IPS-NIHi7 (cell line): ENCODE data around the gene CYB561D2.

ENCODE experiments used
- DNase-seq: peaks from one replicate; pipeline ENCODE4 v3.0.0; 2012; ENCODE audit warnings: mixed read lengths; ENCODE audit errors: extremely low spot score

CYB561D2 gene

GRCh38 chr3:50341996-50342650 lies 8.5 kb upstream of the CYB561D2 start:
- no peak for DNase-seq

DNA sequence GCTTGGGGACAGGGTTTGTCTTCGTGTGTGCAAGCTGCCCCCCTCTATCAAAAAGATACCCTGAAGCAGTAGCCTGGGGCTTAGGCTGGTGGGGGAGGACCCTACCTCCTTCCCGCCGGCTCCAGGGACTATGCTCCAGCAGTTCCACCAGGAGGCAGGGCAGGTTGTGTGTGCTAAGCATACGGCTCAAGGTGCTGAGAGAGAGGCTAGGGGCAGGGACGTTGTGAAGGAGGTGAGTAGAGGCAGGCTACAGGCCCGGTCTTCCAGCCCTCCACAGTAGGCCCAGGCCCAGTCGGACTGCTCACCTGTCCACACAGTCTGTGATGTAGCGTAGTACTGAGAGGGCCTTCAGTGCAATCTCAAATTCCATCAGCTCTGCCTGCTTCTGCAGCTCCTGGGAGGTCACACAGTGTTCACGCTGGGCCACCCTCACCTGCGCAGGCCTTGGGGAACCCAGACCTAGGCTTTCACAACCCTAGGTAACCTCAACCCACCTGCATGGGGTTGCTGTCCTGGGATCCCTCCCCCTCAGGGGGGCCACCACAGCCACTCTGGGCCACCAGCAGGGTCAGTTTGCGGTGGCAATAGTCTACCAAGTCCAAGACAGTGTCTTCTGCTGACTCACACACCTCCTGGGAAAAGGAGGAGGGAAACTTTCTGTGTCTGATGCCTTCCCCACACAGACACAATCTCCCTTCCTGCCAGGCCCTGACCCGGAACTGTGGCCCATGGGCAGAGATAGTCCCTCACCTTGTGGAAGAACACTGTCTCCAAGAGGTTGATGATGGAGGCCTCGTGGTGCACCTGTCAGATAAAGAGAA lies 7.6 kb upstream of the CYB561D2 start:
- peak; percentile 57 for DNase-seq

GRCh38 chr3:50345008-50345407 lies 5.7 kb upstream of the CYB561D2 start:
- no peak for DNase-seq

DNA sequence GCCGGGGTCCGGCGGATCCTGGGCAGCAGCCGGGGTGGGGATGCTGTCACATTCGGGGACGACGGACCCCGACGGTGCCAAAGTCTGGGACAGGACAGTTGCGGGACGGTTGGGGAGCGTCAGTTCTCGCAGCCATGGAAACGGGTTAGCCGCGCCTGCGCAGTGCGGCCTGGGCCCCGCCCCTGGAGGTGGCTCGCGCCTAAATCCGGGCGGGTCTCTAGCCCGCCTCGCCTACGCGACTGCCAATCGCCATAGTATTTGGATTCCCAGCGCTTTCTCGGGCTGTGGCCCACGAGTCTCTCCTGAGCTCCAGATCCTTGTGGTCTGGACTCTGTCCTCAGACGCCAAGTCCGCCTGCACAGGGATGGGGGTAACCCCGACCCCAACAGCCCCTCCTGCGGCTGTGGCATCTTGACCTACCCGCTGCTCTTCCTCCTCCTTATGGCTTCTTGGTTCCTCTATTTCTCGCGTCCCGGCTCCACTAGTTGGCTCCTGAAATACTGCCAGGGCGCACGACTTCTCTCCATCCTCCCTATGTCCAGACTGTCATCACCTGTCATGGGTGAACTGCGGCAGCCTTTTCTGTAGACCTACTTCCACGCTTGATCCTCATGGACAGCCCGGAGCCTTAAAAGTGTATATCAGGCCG lies 5.0 kb upstream of the CYB561D2 start, which contains the start of gene ZMYND10:
TSS of gene ZMYND10 (minus strand) at position 147 of the 649 bp plus-strand sequence. CDS start 153 bp downstream, outside the sequence.
- DNase-seq: peak; percentile 93

DNA sequence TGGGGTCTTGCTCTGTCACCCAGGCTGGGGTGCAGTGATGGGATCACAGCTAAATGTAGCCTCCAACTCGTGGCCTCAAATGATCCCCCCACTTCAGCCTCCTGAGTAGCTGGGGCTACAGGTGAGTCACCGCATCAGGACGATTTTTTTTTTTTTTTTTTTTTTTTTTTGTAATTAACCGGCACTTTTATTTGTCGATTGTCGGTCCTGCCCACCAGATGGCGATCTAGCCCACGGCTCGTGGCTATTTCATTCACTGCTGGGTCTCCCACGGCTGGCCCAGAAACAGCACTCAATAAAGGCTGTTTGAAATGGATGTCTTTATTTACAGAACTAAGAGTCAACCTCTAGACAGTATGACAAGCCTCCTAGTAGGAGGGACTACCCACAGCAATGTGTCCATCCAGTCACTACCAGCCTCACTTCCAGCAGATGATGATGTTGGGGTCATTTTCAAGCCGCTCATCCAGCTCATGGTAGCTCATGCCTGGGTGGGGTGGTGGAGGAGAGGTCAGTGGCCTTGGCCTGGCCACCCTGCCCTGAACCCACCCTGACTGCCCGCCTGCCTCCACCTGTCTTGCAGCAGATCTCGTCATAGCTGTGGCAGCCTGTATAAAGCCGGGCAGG lies 3.4 kb upstream of the CYB561D2 start:
- DNase-seq: peak; percentile 56

GRCh38 chr3:50350213-50350526 lies 492 bp upstream of the CYB561D2 start:
- DNase-seq: no peak

DNA sequence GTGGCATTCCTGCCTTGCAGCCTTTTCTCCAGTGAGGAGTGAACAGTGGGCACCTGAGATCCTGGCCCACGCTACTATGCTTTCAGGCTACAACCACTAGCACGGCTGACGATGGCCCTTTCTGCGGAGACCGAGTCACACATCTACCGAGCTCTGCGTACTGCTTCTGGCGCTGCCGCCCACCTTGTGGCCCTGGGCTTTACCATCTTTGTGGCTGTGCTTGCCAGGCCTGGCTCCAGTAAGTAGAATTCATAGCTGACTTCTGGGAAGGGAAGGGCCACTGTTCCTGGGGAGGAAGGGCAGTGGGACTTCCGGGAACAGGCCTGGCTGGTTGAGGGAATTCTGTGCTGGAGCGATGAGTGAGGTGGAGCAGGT lies 648 bp downstream of the CYB561D2 start:
- DNase-seq: no peak

DNA sequence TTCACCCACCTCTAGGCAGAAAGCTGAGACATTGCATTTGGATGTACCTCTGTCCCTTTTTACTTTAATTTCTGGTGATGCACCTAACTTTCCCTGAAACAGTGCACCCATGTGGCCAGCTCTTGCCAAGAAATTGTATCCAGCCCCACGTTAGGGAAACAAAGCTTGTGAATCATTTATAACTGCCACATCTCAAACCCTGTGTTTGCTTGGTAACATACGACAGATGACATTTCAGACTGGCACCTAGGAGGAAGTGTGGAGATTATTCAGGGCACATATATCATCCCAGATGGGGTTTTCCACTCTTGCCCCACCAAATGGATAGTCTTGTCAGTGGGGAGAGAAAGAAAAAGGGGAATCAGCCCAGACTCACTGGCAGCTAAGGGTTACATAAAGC lies 2.1 kb downstream of the CYB561D2 start:
- DNase-seq: no peak

GRCh38 chr3:50353245-50354004 lies 2.8 kb downstream of the CYB561D2 start:
- DNase-seq: no peak

DNA sequence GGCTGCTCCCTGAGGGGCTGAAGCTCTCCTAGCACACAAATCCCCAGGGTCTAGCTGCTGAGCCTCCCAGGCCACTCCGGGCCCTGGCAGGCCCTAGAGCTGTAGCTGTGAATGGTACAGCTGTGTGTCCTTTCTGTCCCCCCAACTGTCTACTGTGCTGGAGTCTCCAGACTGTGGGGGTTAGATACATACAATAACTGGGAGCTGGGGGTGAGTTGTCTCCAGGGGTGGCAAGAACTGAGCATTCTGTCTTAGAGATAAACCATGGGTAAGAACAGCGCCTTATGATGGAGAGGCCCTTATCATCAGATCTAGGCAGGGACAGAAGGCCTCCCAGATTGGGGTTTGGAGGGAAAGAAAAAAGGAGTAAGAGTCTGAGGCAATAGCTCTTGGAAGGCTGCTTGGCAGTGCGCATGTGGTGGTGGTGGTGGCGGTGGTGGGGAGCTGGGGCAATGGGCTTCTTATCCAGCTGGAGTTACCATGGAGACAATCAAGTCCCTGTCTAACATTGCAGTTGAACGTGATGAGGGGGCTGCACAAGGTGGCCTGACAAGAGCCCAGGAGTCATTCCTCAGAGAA lies 3.6 kb downstream of the CYB561D2 start:
- DNase-seq: no peak

DNA sequence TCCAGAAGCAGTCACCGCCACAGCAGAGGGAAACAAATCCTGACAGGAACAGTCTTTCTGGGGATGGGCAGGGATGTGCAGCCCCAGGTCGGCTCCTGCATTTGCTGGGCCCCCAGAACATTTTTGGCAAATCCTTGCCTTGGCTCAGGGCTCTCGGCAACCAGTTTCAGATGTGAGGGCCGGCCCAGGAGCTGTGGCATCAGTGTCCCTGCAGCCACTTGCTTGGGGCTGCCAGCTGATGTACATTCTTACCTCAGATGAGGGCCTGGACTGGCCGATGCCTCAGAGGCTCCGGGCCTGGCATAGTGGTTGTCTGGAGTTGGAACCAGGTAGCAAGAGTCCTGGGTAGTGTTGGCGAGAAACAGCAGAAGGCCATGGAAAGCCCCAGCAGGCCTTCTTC lies 4.2 kb downstream of the CYB561D2 start:
- no peak for DNase-seq

DNA sequence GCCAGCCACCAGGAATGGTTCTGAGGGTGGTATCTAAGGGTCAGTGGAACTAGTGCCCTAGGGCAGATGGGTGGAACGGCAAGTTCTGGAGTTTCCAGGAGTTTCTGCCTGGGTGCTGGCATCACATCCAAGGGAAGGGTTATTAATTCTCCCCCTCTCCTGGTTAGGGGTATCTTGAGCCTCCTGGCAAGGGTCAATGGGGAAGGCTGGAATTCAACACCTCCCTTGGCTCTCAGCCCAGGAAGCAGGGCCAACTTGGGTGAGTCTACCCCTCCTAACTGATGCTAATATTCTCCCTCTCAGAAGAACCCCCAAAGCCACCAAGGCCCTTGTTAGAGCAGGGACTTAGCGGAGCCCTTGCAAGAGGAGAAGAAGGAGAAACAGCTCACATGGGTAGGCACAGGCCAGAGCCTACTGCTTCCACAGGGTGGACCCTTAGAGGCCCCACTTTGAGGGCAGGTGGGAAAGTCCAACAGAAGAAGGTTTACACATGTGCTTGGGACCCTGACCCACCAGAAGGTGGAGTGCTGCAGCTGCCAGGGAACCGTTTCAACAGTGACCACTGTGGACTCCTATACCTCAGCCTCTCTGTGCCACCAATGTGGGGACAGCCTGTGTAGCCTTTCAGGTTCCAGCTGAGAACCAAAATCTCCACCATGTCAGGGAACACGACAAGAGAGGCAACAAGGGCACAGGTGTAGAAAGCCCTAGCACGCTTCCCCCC lies 5.3 kb downstream of the CYB561D2 start:
- DNase-seq: no peak

DNA sequence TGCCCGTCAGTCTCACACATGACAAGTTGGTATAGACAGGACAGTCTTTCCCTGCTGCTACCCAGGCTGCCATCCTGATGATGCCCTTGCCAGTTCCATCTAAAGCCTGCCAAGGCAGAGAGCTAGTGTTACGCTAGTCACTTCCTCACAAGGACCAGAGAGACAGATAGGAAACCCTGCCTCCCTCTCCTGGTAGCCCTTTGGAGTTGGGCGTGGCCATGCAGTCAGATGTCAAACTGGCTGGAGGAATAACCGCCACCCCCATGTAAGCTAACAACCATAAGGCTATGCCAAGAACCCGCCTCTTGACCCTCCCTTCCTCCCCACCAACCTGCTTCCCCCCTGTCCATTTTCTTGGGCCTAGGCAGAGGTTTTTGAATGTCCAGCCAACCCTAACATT lies 5.9 kb downstream of the CYB561D2 start:
- DNase-seq: no peak

GRCh38 chr3:50357481-50357880 lies 6.8 kb downstream of the CYB561D2 start:
- DNase-seq: no peak

- no peak for DNase-seq
Observed at GRCh38 chr3:50358355-50358910, 7.8 kb downstream of the CYB561D2 start.

DNA sequence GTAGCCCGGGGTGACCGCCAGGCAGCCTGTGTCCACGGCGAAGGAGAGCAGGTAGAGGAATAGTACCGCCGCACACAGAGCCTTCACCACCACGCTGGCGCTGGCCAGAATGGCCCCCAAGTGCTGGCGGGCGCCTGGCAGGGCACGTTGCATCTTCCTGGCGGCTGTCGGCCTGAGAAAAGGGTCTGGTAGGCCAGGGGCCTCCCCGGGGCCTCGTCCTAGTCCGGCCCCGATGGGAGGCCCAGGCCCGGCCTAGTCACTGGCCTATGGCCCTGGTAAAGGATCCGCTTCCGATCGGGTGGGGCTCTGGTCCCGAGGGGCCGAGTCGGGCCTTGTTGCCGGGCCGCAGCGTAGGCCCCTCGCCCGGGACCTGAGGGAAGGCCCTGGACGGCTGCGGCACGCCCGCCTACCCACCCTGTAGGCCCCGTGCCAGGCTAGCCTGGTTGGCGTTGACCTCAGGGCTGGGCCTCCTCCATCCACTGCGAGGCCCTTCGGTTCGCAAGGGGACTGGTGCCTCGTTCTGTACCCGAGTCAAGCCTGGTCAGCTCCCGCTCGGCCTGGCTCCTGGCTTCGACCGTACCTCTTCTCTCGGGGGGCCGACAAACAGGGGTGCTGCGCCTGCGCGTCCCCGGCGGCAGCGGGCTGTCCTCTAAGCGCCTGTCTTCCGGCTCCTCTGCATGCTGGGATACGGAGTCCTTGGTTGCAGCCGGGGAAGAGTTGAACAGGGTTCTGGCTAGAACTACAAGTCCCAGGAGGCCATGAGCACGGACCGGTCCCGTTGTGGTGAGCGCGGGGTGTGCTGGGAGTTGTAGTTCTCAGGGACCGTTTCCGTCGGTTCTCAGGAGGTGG lies 8.5 kb downstream of the CYB561D2 start, which contains the start of gene TMEM115:
TSS of gene TMEM115 (minus strand) at position 611 of the 849 bp plus-strand sequence. CDS start at position 153, 458 bp downstream.
- peak; percentile 98 for DNase-seq

DNA sequence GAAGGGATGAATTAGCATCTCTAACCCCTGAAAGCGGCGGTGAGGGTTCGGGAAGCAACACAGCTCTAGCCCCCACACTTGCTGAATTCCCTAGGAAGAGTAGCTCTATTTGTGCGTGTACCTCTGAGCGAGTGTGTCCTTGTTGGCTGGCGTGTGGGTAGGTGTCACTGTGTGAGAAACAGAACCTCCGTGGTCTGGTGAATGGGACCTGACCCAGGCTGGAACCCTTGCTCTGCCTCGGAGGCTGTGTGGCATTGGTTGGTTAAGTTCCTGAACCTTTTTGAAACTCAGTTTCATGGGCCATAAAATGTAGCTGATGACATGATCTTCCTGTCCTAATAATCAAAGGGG lies 9.1 kb downstream of the CYB561D2 start:
- no peak for DNase-seq

DNA sequence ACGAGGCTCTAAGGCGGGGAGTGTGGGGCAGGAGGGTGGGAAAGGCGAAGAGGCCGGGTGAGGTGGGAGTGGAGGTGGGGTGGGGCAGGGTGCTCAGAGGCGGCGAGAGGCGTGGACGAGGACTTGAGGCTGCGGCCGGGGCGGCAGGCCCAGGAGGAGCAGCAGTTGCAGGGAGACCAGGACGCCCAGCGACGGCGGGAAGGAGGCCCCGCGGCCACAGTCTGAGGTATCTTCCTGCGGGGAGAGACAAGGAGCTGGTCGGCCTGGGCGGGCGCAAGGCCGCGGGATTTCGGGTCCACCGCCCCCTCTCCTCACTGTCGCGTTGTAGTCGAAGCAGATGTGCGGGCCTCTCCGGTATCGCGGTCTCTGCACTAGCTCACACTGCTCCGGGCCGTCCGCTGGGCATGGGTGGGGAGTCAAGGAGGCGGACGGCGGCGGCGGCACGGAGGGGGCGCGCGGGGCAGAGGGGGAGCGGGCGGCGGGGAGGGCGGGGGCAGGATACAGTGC lies 14.0 kb downstream of the CYB561D2 start:
- no peak for DNase-seq
